Hematopoietic multipotent progenitor cell treated with erythropoietin and hydrocortisone succinate and interleukin-3 and kit ligand, for 4 days (in vitro differentiated cells): Measurements from ENCODE around the gene ZNRF1.

Experiments used
- DNase-seq: peaks from one replicate; pipeline ENCODE4 v3.0.0-alpha.2; 2015

Gene ZNRF1

GRCh38 chr16:75028544-75029135, 29.8 kb downstream of the ZNRF1 start:
- peak; percentile 60 for DNase-seq

GRCh38 chr16:75029854-75030253, 31.0 kb downstream of the ZNRF1 start:
- DNase-seq = no peak

- no peak for DNase-seq
Measured at GRCh38 chr16:75032655-75033054, 33.8 kb downstream of the ZNRF1 start.

GRCh38 chr16:75035410-75035968, 36.7 kb downstream of the ZNRF1 start:
- no peak for DNase-seq

GRCh38 chr16:75038036-75038858, 39.4 kb downstream of the ZNRF1 start:
- peak; percentile 72 for DNase-seq

- DNase-seq = no peak
Measured at GRCh38 chr16:75039941-75040340, 41.1 kb downstream of the ZNRF1 start.

GRCh38 chr16:75042426-75043174, 43.8 kb downstream of the ZNRF1 start:
- peak; percentile 85 for DNase-seq

GRCh38 chr16:75043175-75043895, 44.5 kb downstream of the ZNRF1 start:
- DNase-seq = peak; percentile 99

- DNase-seq = no peak
Measured at GRCh38 chr16:75044800-75045361, 46.1 kb downstream of the ZNRF1 start.

- no peak for DNase-seq
Measured at GRCh38 chr16:75045424-75045823, 46.6 kb downstream of the ZNRF1 start.

- DNase-seq = peak; percentile 65
Measured at GRCh38 chr16:75048054-75048453, 49.2 kb downstream of the ZNRF1 start.

GRCh38 chr16:75048530-75048929, 49.7 kb downstream of the ZNRF1 start:
- no peak for DNase-seq

- DNase-seq = no peak
Measured at GRCh38 chr16:75052481-75053202, 53.8 kb downstream of the ZNRF1 start.

- peak; percentile 94 for DNase-seq
Measured at GRCh38 chr16:75053791-75054555, 55.1 kb downstream of the ZNRF1 start.

GRCh38 chr16:75054556-75054947, 55.7 kb downstream of the ZNRF1 start:
- DNase-seq = no peak

- DNase-seq = no peak
Measured at GRCh38 chr16:75058806-75059205, 60.0 kb downstream of the ZNRF1 start.

- DNase-seq = no peak
Measured at GRCh38 chr16:75059411-75059810, 60.6 kb downstream of the ZNRF1 start.

GRCh38 chr16:75060723-75061122, 61.9 kb downstream of the ZNRF1 start:
- DNase-seq = peak; percentile 58

GRCh38 chr16:75061669-75062068, 62.8 kb downstream of the ZNRF1 start:
- no peak for DNase-seq

GRCh38 chr16:75062135-75062975, 63.5 kb downstream of the ZNRF1 start:
- peak; percentile 85 for DNase-seq
